ENCODE measurements around the gene LIG3. TPM values are rescaled to one million over a fixed set of nuclear protein-coding genes. Genes with fewer than 3 reads are reported as not detected.

Gene LIG3
- polyA plus RNA-seq, 1 of the 3 experiments (the other 2 are of a cell fraction), result 25.7 TPM

GRCh38 chr17:34990921-34991365, 10.6 kb downstream of the LIG3 start:
- WGBS (ENCODE audit: low lambda C conversion rate), result 87% methylated on average over 6 of the region's 6 CpGs
- ChIA-PET CTCF (interaction anchor here (0.9 to 2.4 kb wide), 4 partner anchors 10 to 571 kb away, joined by 3 to 9 read pairs (median 4); partner anchors contain the start of gene RAD51D), POLR2A (interaction anchor here (1.1 kb wide), 1 partner anchor 29 kb away, joined by 3 read pairs; the partner anchor contains the start of genes CCT6B and ZNF830)
- H3K79me2 ChIP-seq (ENCODE audit: insufficient read depth), result peaks cover 7% of the 10 kb centered on the region; the same call in 1 of the 2 replicates
- peaks cover 38 to 70% of the 10 kb centered on the region in 2 experiments for H3K36me3 ChIP-seq (replicated peaks in 1 of 2; ENCODE audit: control insufficient read depth in 1 of 2, insufficient read depth in 2 of 2, low read length in 1 of 2)
- H3K4me1 ChIP-seq (ENCODE audit: control insufficient read depth in 1 of 2, insufficient read depth in 2 of 2, low read depth in 1 of 2, low read length in 1 of 2), result no peaks in the 10 kb centered on the region
- no peak overlapping the region for H2AFZ ChIP-seq (ENCODE audit: low read depth)
- no peak overlapping the region for H3K9ac ChIP-seq
- no peak overlapping the region for H3K4me3 ChIP-seq (ENCODE audit: low read depth in 2 of 2, low read length in 1 of 2)
- H3K9me3 ChIP-seq, result no peaks in the 10 kb centered on the region
- no peak overlapping the region for H3K27ac ChIP-seq (ENCODE audit: low read depth in 2 of 2, low read length in 1 of 2)
- TF ChIP-seq FOXJ3 (CRISPR knock-in tag; IDR thresholded peaks at IDR 0.05) (no peak), FOSL2 (IDR thresholded peaks at IDR 0.05; ENCODE audit: borderline replicate concordance, low read depth) (no peak), IRF3 (IDR thresholded peaks at IDR 0.05; ENCODE audit: low read depth, low read length) (no peak), CHD2 (IDR thresholded peaks at IDR 0.05; ENCODE audit: low read length, partially characterized antibody) (no peak), NRF1 (IDR thresholded peaks at IDR 0.05; ENCODE audit: low read depth, low read length) (no peak), EZH2phosphoT487 (IDR thresholded peaks at IDR 0.05; ENCODE audit: borderline replicate concordance, low read depth) (no peak), SIN3A (IDR thresholded peaks at IDR 0.05; ENCODE audit: borderline replicate concordance, low read depth, low read length) (no peak), GATA2 (CRISPR knock-in tag; IDR thresholded peaks at IDR 0.05) (no peak), NFIC (IDR thresholded peaks at IDR 0.05; ENCODE audit: borderline replicate concordance) (no peak), POLR2AphosphoS5 (IDR thresholded peaks at IDR 0.05; ENCODE audit: low read depth, low read length) (no peak), RXRA (IDR thresholded peaks at IDR 0.05; ENCODE audit: borderline replicate concordance, low read depth) (no peak), FOXM1 (IDR thresholded peaks at IDR 0.05; ENCODE audit: low read depth) (no peak)
- TF ChIP-seq, protein P1, sequence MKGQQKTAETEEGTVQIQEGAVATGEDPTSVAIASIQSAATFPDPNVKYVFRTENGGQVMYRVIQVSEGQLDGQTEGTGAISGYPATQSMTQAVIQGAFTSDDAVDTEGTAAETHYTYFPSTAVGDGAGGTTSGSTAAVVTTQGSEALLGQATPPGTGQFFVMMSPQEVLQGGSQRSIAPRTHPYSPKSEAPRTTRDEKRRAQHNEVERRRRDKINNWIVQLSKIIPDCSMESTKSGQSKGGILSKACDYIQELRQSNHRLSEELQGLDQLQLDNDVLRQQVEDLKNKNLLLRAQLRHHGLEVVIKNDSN (IDR thresholded peaks at IDR 0.05; ENCODE audit: borderline replicate concordance, low read depth), result no peak
- H4K20me1 ChIP-seq (ENCODE audit: insufficient read depth), result no peaks in the 10 kb centered on the region
- no peak overlapping the region for H3K4me2 ChIP-seq
- no peaks in the 10 kb centered on the region for H3F3A ChIP-seq (replicated peaks; ENCODE audit: insufficient read depth)
- no peaks in the 10 kb centered on the region for H3K9me2 ChIP-seq
- no peak for DNase-seq
- no peaks in the 10 kb centered on the region for H3K27me3 ChIP-seq (ENCODE audit: insufficient read depth)

DNA sequence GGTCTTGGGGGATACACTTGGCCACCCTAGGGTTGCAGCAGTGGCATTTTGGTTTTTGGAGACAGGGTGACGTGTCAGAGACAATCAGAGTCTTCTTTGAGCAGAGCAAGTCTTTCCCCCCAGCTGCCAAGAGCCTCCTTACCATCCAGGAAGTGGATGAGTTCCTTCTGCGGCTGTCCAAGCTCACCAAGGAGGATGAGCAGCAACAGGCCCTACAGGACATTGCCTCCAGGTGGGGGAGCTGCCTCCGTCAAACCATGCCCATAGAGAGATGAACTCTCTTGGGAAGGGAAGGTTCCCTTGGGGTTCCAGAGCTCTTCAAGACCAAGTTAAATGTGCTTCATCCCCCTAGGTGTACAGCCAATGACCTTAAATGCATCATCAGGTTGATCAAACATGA, 11.3 kb downstream of the LIG3 start:
- DNase-seq, result no peak
- H4K20me1 ChIP-seq (ENCODE audit: insufficient read depth), result no peaks in the 10 kb centered on the region
- no peak overlapping the region for H2AFZ ChIP-seq (ENCODE audit: low read depth)
- WGBS (ENCODE audit: low lambda C conversion rate), result 97% methylated on average over 3 of the region's 3 CpGs
- TF ChIP-seq TCF12 (IDR thresholded peaks at IDR 0.05) (no peak), FOXJ3 (CRISPR knock-in tag; IDR thresholded peaks at IDR 0.05) (no peak), MXI1 (IDR thresholded peaks at IDR 0.05; ENCODE audit: low read depth, low read length) (no peak), EZH2phosphoT487 (IDR thresholded peaks at IDR 0.05; ENCODE audit: borderline replicate concordance, low read depth) (no peak), NFIC (IDR thresholded peaks at IDR 0.05; ENCODE audit: borderline replicate concordance) (no peak)
- TF ChIP-seq, protein P2, sequence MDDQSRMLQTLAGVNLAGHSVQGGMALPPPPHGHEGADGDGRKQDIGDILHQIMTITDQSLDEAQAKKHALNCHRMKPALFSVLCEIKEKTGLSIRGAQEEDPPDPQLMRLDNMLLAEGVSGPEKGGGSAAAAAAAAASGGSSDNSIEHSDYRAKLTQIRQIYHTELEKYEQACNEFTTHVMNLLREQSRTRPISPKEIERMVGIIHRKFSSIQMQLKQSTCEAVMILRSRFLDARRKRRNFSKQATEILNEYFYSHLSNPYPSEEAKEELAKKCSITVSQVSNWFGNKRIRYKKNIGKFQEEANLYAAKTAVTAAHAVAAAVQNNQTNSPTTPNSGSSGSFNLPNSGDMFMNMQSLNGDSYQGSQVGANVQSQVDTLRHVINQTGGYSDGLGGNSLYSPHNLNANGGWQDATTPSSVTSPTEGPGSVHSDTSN (IDR thresholded peaks at IDR 0.05), result no peak
- no peak overlapping the region for H3K4me2 ChIP-seq
- ChIA-PET CTCF (interaction anchor here (0.9 to 2.4 kb wide), 2 partner anchors 10 to 571 kb away, joined by 4 to 9 read pairs; no protein-coding TSS in a partner anchor), POLR2A (no interaction called here)
- H3K4me3 ChIP-seq (ENCODE audit: low read depth in 2 of 2, low read length in 1 of 2), result no peak overlapping the region
- H3K27me3 ChIP-seq (ENCODE audit: insufficient read depth), result no peaks in the 10 kb centered on the region
- no peak overlapping the region for H3K9ac ChIP-seq
- no peaks in the 10 kb centered on the region for H3F3A ChIP-seq (replicated peaks; ENCODE audit: insufficient read depth)
- no peaks in the 10 kb centered on the region for H3K9me3 ChIP-seq
- H3K27ac ChIP-seq (ENCODE audit: low read depth in 2 of 2, low read length in 1 of 2), result no peak overlapping the region
- no peaks in the 10 kb centered on the region for H3K4me1 ChIP-seq (ENCODE audit: control insufficient read depth in 1 of 2, insufficient read depth in 2 of 2, low read depth in 1 of 2, low read length in 1 of 2)
- H3K79me2 ChIP-seq (ENCODE audit: insufficient read depth), result peaks cover 7% of the 10 kb centered on the region; the same call in 1 of the 2 replicates
- H3K9me2 ChIP-seq, result no peaks in the 10 kb centered on the region
- peaks cover 33 to 74% of the 10 kb centered on the region in 2 experiments for H3K36me3 ChIP-seq (replicated peaks in 1 of 2; ENCODE audit: control insufficient read depth in 1 of 2, insufficient read depth in 2 of 2, low read length in 1 of 2)

Measured in SK-N-SH (cell line).